GM18867 (cell line): Measurements from ENCODE around the gene USP13.
"Not testable (repeated sequence)": the region's sequence is repeated elsewhere in the genome, so short reads cannot be mapped to it uniquely, and the experiment has no call there.

Experiments
- ATAC-seq: cut with Tn5 transposase; IDR thresholded peaks from one replicate; pipeline ENCODE4 v1.9.1; 2021; ENCODE audit warnings: mild to moderate bottlenecking, moderate library complexity; ENCODE audit not compliant: unreplicated experiment

USP13 gene

GRCh38 chr3:179653096-179653797 lies 407 bp downstream of the USP13 start:
- ATAC-seq: peak; percentile 59

DNA sequence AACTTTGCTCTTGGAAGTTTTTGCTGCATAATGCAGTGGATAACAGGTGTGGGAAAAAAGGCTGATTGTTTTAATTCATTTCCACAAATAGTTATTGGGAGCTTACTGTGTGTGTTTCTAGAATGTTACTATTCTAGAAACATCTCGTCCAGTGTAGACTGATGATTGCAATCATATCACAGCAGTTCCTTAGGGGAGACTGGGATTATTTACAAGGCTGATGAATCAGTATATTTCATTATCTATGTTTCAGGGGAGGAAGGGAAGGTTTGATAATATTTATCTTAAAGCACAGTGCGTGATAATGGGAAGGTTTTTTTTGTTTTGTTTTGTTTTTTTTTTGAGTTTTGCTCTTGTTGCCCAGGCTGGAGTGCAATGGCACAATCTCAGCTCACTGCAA lies 2.4 kb downstream of the USP13 start:
- ATAC-seq: no peak

DNA sequence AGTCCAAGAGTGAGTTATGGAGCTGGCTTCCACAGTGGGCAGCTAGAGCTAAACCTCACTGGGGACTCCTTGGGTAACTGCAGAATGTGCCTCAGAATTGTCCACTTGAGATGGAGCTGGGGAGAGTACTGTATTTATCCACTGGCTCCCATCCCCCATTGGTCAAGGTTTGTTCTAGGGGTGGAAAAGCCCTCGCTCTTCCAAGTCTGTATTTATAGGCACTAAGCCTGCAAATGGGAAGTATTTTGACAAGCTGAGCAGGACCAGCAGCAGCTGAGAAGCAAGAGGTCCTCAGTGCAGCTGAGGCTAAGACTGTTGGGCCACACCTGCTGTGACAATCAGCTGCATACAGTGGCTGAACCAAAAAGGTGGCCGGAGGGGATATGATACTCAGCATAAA lies 5.8 kb downstream of the USP13 start:
- no peak for ATAC-seq

GRCh38 chr3:179660872-179661271 lies 8.0 kb downstream of the USP13 start:
- ATAC-seq: no peak

GRCh38 chr3:179661777-179662176 lies 8.9 kb downstream of the USP13 start:
- no peak for ATAC-seq

DNA sequence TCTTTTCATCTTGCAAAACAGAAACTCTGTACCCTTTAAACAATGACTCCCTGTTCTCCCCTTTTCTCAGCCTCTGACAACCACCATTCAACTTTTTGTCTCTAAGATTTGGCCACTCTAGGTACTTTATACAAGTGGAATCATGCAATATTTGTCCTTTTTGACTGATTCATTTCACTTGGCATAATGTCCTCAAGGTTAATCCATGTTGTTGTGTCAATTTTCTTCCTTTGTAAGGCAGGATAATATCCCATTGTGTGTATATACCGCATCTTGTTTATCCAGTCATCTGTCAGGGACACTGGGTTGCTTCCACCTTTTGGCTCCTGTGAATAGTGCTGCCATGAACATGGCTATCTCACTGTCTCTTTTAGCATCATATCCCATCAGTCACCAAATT lies 10.3 kb downstream of the USP13 start:
- ATAC-seq: no peak

- ATAC-seq: no peak
Observed at GRCh38 chr3:179666030-179666429, 13.2 kb downstream of the USP13 start.

DNA sequence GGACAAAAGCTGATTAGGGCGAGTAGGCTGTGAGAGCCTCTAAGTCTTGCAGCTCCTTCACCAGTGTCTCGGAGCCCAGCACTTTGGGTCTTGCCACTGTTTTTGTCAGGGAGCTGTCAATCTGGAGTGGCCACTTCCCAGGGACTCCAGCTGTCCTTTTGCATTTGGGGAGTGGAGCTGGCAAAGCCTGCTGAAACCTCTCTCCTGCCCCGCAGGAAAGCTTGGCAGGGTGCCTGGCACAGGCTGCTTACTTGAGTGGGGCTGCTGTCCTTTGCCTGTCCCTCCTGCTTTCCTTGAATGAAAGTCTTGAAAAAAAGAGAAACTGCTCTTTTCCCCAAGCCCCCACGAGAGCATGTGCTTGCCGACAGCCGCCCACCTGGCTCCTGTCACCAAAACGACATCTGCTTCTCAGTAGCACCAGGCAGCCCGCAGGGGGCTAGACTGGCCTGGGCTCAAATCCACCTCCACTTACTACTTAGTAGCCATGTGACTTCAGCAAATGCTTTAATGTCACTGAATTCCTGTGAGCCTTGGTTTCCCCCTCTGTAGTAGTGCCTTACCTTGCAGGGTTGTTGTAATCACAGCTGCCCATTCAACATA lies 13.7 kb downstream of the USP13 start:
- no peak for ATAC-seq

- no peak for ATAC-seq
Observed at GRCh38 chr3:179668429-179668828, 15.6 kb downstream of the USP13 start.

DNA sequence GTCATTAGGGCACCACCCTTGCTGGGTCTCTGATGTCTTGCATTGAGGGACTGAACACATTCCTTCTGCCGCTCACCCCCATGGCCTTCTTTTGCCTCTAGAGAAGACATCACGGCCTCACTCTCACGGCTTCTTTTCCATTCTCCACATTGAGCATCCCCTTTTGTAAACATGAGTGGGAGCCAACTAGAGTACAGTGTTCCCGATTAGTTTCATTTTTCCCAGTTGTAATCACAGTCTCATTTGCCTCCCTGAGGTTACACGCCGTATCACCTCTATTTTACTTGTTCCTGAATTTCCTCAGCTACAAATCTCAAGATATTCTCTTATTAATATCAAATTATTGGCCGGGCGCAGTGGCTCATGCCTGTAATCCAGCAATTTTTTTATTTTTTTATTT lies 17.5 kb downstream of the USP13 start:
- ATAC-seq: no peak

DNA sequence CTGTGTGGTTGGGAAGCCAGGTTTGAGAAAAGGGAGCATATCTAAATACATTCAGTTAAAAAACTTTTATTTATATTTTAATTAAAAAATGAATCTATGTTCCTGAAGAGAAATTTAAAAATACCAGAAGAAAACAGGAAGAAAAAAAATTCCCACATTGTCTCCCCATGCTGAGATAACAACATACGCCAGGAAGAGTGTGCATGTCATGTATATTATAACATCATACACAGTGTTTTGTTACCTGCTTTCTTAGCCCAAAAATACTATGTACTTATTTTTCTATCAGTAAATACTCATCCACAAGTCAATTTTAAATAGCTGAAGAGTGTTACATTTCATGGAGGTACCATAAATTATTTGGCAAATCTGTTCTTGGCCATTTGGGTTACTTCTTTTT lies 18.5 kb downstream of the USP13 start:
- ATAC-seq: no peak

DNA sequence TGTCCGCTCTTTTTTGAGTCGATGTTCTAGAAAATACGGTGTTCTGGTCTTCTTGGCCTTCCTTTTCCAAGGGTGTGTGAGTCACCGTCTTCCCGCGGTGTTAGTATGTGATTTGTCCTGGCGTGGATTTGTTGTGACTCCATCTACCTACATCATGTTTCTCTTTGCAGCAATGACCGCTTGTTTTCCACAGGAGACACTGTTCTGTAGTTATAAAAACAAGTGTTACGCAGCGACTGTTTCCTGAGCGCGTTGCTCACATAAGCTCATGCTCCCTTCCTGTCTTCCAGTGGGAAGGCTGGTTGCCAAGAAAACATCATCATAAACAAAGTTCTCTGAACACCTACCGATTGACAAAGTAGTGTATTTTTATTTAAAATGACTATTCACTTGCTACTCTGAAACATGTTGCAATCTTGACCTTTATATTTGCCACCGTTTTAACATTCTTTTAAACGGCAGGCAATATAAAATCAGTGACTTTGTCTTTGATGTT lies 19.0 kb downstream of the USP13 start:
- ATAC-seq: no peak

DNA sequence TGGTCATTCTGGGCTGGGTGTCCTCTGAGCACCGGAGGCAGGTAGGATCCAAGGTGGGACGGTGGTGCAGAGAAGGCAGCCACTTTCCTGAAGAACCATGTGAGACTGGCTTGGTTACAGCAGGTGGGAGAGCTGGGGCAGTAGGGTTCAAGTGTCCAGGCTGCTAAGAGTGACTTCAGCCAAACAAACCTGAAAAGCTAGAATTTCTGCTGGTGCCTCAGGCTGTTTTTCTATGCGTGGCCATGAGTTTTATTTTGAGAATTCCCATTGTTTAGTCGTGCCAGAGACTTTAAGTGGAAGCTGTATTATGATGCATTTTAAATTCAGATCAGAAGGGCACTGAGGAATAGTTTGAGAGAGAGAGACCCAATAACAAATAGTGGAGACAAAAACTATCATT lies 20.1 kb downstream of the USP13 start:
- ATAC-seq: no peak

GRCh38 chr3:179673523-179673922 lies 20.7 kb downstream of the USP13 start:
- ATAC-seq: no peak

DNA sequence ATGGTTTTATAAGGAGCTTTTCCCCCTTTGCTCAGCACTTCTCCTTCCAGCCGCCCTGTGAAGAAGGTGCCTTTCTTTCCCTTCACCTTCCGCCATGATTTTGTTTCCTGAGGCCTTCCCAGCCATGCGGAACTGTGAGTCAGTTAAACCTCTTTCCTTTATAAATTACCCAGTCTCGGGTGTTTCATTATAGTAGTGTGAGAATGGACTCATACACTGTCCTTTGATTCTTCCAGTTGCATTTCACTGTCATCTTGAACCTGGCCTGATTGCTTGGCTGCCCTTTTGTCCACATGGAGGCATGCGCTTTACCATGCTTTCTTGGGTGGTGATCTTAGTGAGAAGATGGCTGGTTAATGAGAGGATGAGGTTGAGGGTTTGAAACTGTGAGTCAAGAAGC lies 23.2 kb downstream of the USP13 start:
- ATAC-seq: no peak

DNA sequence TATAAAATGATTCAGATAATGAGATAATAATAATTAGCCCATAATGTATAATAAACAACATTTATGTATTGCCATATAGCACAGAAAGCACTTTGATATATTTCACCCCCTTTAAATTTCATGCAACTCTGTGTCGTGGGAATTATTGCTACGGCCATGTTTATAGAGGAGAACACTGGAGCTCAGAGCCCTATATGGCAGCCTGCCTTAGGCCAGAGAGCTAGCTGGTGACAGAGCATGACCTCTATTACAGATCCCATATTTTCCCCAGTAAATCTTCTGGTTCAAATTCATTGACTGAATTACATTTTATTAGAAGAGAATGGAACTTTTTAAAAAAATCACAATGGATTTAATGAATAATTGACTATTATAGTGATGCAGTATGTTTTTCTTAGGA lies 25.0 kb downstream of the USP13 start:
- ATAC-seq: no peak

GRCh38 chr3:179681492-179682263 lies 28.8 kb downstream of the USP13 start:
- ATAC-seq: no peak

GRCh38 chr3:179682426-179683080 lies 29.7 kb downstream of the USP13 start:
- no peak for ATAC-seq

- not testable (repeated sequence) for ATAC-seq
Observed at GRCh38 chr3:179683286-179683685, 30.4 kb downstream of the USP13 start.

GRCh38 chr3:179687967-179688535 lies 35.2 kb downstream of the USP13 start:
- ATAC-seq: no peak

DNA sequence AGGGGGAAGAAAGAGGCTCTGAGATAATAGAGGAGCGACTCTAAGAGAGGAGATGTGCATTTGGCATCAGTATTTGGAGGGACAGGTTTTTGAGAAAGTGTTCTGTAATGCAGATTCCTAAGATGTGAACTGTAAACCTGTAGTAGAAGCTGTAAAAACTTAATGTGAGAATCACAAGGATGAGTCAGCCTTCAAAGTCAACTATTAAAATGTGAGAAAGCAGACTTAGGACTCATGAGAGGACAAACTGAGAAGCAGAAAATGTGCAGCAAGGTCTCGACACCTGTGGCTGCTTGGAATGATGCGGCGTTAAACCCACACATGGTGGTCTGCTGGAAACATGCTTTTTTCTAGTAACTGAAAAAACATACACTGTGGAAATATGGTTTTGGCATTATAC lies 36.0 kb downstream of the USP13 start:
- no peak for ATAC-seq
